ENCODE measurements around the gene AMOTL2. TPM values are rescaled to one million over a fixed set of nuclear protein-coding genes. Genes with fewer than 3 reads are reported as not detected.

Gene AMOTL2
- total RNA-seq, 2 experiments from 2014 or later, result not detected

DNA sequence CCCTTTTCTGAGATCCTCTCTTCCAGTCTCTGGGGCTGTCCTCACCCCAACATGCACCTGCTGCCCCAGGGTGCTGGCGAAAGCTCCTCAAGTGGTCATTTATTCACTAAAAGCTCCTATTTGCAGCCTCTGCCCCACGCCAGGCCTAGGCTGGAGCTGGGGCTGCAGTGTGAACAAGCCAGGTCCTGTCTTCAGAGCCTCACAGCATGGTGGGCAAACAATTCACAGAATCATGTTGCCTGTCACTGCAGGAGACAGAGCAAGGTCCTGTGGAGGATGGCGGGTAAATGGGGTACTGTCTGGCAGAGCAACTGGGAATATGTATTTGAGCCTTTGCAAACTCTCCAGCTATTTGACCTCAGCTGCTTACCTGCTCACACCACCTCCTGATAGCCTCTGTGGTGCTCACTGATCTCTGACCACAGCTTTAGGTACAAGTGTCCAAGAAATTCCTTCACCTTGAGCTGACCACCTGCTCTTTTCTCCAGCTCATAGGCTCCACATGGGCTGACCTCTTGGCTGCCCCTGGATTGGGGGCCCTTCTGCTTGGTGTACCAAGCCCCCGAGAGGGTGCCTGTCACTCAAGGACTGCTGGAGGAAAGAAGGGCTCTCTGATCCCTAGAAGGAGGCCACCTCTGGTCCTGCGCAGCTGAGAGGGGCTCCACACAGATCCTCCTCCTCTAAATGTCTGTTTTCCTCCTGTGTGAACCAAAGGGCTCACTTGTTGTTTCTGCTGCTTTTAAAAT lies 35.6 kb downstream of the AMOTL2 start:
- Mint-ChIP-seq H3K4me1 (peaks cover 1% of the 10 kb centered on the region), H3K4me3 (no peak overlapping the region), H3K36me3 (ENCODE audit: low read depth) (no peaks in the 10 kb centered on the region), H3K27ac (no peak overlapping the region), H3K27me3 (peaks cover 2% of the 10 kb centered on the region), H3K9me3 (no peaks in the 10 kb centered on the region)
- ChIA-PET CTCF (no interaction called here), POLR2A (no interaction called here)
- DNase-seq, result no peak

GRCh38 chr3:134338201-134338512 lies 36.1 kb downstream of the AMOTL2 start:
- Mint-ChIP-seq H3K27me3 (peaks cover 2% of the 10 kb centered on the region), H3K36me3 (ENCODE audit: low read depth) (no peaks in the 10 kb centered on the region), H3K4me1 (peaks cover 1% of the 10 kb centered on the region), H3K4me3 (no peak overlapping the region), H3K9me3 (no peaks in the 10 kb centered on the region), H3K27ac (no peak overlapping the region)
- CTCF ChIA-PET, result interaction anchor here (0.5 to 1.2 kb wide), 2 partner anchors 8 to 59 kb away, joined by 3 read pairs; no protein-coding TSS in a partner anchor
- DNase-seq, result no peak
- POLR2A ChIA-PET, result no interaction called here

DNA sequence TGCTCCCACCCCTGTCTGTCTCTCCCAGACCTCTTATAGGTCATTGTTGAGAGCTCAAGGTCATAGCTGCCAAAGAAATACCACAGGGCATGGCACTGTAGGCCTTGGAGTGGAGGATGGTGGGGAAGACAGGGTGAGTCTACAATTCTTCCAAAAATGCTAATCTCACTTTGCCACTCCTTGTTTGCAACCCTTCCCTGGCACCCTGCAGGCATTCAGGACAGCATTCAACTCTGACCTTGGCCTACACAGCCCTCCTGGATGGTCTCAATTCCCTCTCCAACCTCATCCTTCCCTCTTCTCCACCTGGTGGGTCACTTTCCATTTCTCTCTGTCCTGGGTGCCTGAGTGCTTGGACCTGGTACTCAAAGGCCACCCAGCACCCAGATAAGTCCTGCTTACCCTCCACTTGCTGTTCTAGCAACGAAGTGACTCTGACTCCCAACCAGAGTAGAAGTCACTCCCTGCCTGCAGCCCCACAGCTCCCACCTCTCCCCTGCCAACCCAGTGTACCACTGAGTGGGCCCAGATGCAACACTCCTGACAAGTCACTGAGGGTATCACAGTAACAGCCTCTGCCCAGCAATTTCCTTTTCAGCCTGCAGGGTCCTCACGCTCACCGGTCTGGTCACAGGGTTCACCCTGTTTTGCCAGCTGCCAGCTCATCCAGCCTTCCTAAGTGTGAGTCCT lies 36.6 kb downstream of the AMOTL2 start:
- H3K36me3 Mint-ChIP-seq (ENCODE audit: low read depth), result no peaks in the 10 kb centered on the region
- CTCF ChIA-PET, result interaction anchor here (0.5 to 1.2 kb wide), 2 partner anchors 8 to 60 kb away, joined by 3 read pairs; no protein-coding TSS in a partner anchor
- H3K9me3 Mint-ChIP-seq, result no peaks in the 10 kb centered on the region
- peaks cover 1% of the 10 kb centered on the region for H3K4me1 Mint-ChIP-seq
- POLR2A ChIA-PET, result no interaction called here
- peaks cover 2% of the 10 kb centered on the region for H3K27me3 Mint-ChIP-seq
- H3K4me3 Mint-ChIP-seq, result no peak overlapping the region
- no peak for DNase-seq
- no peak overlapping the region for H3K27ac Mint-ChIP-seq

DNA sequence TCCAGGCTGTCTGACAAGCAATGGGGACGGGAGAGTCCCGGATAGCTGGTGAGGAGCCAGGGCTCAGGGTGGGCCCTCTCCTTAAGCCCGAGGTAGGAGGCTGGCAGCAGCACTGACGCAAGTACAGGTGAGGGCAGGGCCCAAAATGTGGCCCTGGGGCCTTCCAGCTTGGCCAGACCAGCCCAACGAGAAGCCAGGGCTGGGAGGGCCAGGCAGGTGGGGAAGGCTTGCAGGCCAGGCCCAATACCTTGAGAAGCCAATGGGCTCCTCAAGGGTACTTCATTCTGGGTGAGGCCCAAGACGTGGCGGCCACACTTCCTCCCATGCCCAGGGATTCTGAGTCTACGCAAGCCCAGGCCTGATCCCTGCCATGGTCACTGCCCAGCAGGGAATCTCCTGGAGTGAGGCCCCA lies 37.2 kb downstream of the AMOTL2 start:
- Mint-ChIP-seq H3K9me3 (no peaks in the 10 kb centered on the region), H3K36me3 (ENCODE audit: low read depth) (no peaks in the 10 kb centered on the region), H3K27me3 (peaks cover 2% of the 10 kb centered on the region), H3K4me3 (no peak overlapping the region), H3K27ac (no peak overlapping the region), H3K4me1 (peaks cover 1% of the 10 kb centered on the region)
- POLR2A ChIA-PET, result no interaction called here
- no peak for DNase-seq
- CTCF ChIA-PET, result interaction anchor here (1.2 kb wide), 1 partner anchor 9 kb away, joined by 3 read pairs; no protein-coding TSS in a partner anchor

- ChIA-PET POLR2A (no interaction called here), CTCF (no interaction called here)
- Mint-ChIP-seq H3K27me3 (no peaks in the 10 kb centered on the region), H3K36me3 (ENCODE audit: low read depth) (no peaks in the 10 kb centered on the region), H3K4me3 (no peak overlapping the region), H3K4me1 (peaks cover 1% of the 10 kb centered on the region), H3K9me3 (no peaks in the 10 kb centered on the region), H3K27ac (no peak overlapping the region)
- no peak for DNase-seq
Measured at GRCh38 chr3:134336587-134336986, 37.7 kb downstream of the AMOTL2 start.

DNA sequence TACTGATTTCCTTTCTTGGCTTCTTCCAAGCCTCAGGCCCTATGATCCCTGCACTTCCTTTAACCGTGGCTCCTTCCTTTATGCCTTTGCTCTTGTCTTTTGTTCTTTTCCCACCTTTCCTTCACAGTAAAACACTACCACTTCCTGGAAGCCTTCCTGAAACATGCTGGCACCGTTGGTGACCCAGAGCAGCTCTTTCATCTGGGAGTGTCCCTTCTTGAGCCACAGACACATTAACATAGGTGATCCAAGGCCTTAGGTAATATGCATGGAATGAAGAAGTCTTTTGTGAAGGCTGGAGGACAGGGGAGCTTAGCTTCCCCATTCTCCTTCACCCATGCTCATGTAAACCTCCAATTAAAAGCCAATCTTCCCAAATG lies 39.4 kb downstream of the AMOTL2 start:
- CTCF ChIA-PET, result interaction anchor here (0.9 to 1.0 kb wide), 2 partner anchors 10 to 20 kb away, joined by 3 read pairs; no protein-coding TSS in a partner anchor
- Mint-ChIP-seq H3K27ac (no peak overlapping the region), H3K4me1 (no peaks in the 10 kb centered on the region), H3K27me3 (peaks cover under 1% of the 10 kb centered on the region), H3K9me3 (no peaks in the 10 kb centered on the region), H3K4me3 (no peak overlapping the region), H3K36me3 (ENCODE audit: low read depth) (no peaks in the 10 kb centered on the region)
- POLR2A ChIA-PET, result no interaction called here
- no peak for DNase-seq

- DNase-seq, result no peak
- peaks cover 3% of the 10 kb centered on the region for H3K27me3 Mint-ChIP-seq
- no peak overlapping the region for H3K27ac Mint-ChIP-seq
- no peaks in the 10 kb centered on the region for H3K9me3 Mint-ChIP-seq
- H3K4me1 Mint-ChIP-seq, result no peaks in the 10 kb centered on the region
- H3K4me3 Mint-ChIP-seq, result no peak overlapping the region
- no peaks in the 10 kb centered on the region for H3K36me3 Mint-ChIP-seq (ENCODE audit: low read depth)
- POLR2A ChIA-PET, result no interaction called here
- CTCF ChIA-PET, result interaction anchor here (0.9 to 1.0 kb wide), 2 partner anchors 11 to 20 kb away, joined by 3 read pairs; no protein-coding TSS in a partner anchor
Measured at GRCh38 chr3:134334231-134334900, 39.9 kb downstream of the AMOTL2 start.

- ChIA-PET CTCF (interaction anchor here (0.9 kb wide), 1 partner anchor 21 kb away, joined by 3 read pairs; no protein-coding TSS in a partner anchor), POLR2A (no interaction called here)
- DNase-seq, result no peak
- H3K9me3 Mint-ChIP-seq, result no peaks in the 10 kb centered on the region
- H3K27me3 Mint-ChIP-seq, result peaks cover 5% of the 10 kb centered on the region
- H3K36me3 Mint-ChIP-seq (ENCODE audit: low read depth), result no peaks in the 10 kb centered on the region
- H3K4me1 Mint-ChIP-seq, result no peaks in the 10 kb centered on the region
- H3K27ac Mint-ChIP-seq, result no peak overlapping the region
- no peak overlapping the region for H3K4me3 Mint-ChIP-seq
Measured at GRCh38 chr3:134333522-134334181, 40.6 kb downstream of the AMOTL2 start.

DNA sequence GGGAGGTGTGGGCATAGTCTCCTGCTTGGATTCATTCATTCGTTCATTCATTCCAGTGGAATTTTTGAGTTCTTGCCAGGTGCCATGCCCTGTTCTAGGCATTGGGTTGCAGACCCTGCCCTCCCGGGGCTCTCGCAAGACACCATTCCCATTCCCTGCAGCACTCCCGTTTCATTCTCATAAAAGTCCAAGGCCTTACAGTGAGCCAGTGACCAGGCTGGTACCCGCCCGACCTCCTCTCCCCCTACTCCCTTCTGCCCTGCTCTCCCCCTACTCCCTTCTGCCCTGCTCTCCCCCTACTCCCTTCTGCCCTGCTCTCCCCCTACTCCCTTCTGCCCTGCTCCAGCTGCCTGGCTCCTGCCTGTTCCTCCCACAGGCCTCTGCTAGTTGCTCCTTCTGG lies 41.9 kb downstream of the AMOTL2 start:
- ChIA-PET POLR2A (no interaction called here), CTCF (interaction anchor here (0.7 to 1.0 kb wide), 2 partner anchors 74 to 95 kb away, joined by 3 read pairs; no protein-coding TSS in a partner anchor)
- no peaks in the 10 kb centered on the region for H3K36me3 Mint-ChIP-seq (ENCODE audit: low read depth)
- H3K27me3 Mint-ChIP-seq, result peaks cover 9% of the 10 kb centered on the region
- H3K4me3 Mint-ChIP-seq, result no peak overlapping the region
- no peaks in the 10 kb centered on the region for H3K4me1 Mint-ChIP-seq
- no peak for DNase-seq
- H3K27ac Mint-ChIP-seq, result no peak overlapping the region
- H3K9me3 Mint-ChIP-seq, result no peaks in the 10 kb centered on the region

DNA sequence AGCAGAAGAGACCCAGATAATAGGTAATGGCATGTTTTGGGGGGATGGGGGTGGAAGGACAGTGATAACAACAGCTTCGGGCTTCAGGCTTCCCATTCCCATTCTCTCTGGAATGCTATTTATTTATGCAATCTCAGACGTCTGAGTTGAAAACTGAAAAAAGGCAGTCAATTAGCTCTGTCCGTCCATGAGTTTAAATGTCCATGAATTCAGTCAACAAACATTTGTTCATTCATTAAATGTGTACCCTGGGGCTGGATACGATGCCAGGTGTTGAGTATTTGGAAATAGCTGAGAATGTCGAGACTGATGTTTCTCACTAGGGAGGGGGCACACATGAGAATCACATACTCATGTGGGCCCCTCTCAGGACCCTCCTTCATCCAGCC lies 42.4 kb downstream of the AMOTL2 start:
- H3K36me3 Mint-ChIP-seq (ENCODE audit: low read depth), result no peaks in the 10 kb centered on the region
- H3K27me3 Mint-ChIP-seq, result peaks cover 9% of the 10 kb centered on the region
- POLR2A ChIA-PET, result no interaction called here

GRCh38 chr3:134330883-134331810 lies 43.1 kb downstream of the AMOTL2 start:
- no peak overlapping the region for H3K4me3 Mint-ChIP-seq
- POLR2A ChIA-PET, result no interaction called here

More for the DNA sequence above, 42.4 kb downstream of the AMOTL2 start:
- CTCF ChIA-PET, result interaction anchor here (0.7 to 1.0 kb wide), 2 partner anchors 74 to 95 kb away, joined by 3 read pairs; no protein-coding TSS in a partner anchor
- Mint-ChIP-seq H3K4me1 (no peaks in the 10 kb centered on the region), H3K27ac (no peak overlapping the region), H3K9me3 (no peaks in the 10 kb centered on the region), H3K4me3 (no peak overlapping the region)
- no peak for DNase-seq

DNA sequence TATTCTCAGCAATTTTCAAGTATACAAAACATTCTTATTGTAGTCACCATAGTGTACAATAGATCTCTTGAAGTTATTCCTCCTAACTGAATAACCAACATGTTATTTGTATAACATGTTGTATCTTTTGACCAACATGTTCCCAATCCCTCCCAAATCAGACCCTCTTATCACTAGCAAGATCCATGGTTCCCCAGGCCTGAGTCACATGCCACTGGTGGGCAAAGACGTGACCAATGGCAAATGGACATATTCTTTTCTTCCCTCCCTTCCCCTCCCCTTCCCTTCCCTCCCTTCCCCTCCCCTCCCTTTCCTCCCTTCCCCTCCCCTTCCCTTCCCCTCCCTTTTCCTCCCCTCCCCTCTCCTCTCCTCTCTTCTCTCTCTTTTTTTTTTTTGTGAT lies 45.4 kb downstream of the AMOTL2 start:
- DNase-seq, result no peak
- Mint-ChIP-seq H3K4me3 (no peak overlapping the region), H3K36me3 (ENCODE audit: low read depth) (no peaks in the 10 kb centered on the region), H3K27ac (no peak overlapping the region), H3K27me3 (peaks cover 9% of the 10 kb centered on the region), H3K4me1 (no peaks in the 10 kb centered on the region), H3K9me3 (no peaks in the 10 kb centered on the region)
- ChIA-PET CTCF (no interaction called here), POLR2A (no interaction called here)

More at GRCh38 chr3:134330883-134331810, 43.1 kb downstream of the AMOTL2 start:
- H3K9me3 Mint-ChIP-seq, result no peaks in the 10 kb centered on the region
- no peak for DNase-seq
- H3K4me1 Mint-ChIP-seq, result no peaks in the 10 kb centered on the region
- H3K27ac Mint-ChIP-seq, result no peak overlapping the region
- no peaks in the 10 kb centered on the region for H3K36me3 Mint-ChIP-seq (ENCODE audit: low read depth)
- CTCF ChIA-PET, result no interaction called here
- H3K27me3 Mint-ChIP-seq, result peaks cover 9% of the 10 kb centered on the region
